Measurements from ENCODE around the gene F10.
"Not testable (repeated sequence)": the region's sequence is repeated elsewhere in the genome, so short reads cannot be mapped to it uniquely, and the experiment has no call there.

F10 gene

GRCh38 chr13:113122550-113123225 is at the start of gene F10:
TSS of gene F10 (plus strand) at chr13:113122799. CDS start at chr13:113122856, 57 bp downstream.
- FAIRE-seq (no peak), DNase-seq (ENCODE audit: low spot score) (no peak)

- DNase-seq (ENCODE audit: low spot score), result no peak
- no peak for FAIRE-seq
Observed at GRCh38 chr13:113073942-113074341, 48.7 kb upstream of the F10 start.

- no peak for DNase-seq (ENCODE audit: low spot score)
- FAIRE-seq, result no peak
Observed at GRCh38 chr13:113074401-113074800, 48.2 kb upstream of the F10 start.

GRCh38 chr13:113074876-113075275 is 47.7 kb upstream of the F10 start:
- FAIRE-seq (no peak), DNase-seq (ENCODE audit: low spot score) (no peak)

GRCh38 chr13:113075711-113076110 is 46.9 kb upstream of the F10 start:
- no peak for DNase-seq (ENCODE audit: low spot score)
- no peak for FAIRE-seq

- no peak for DNase-seq (ENCODE audit: low spot score)
- FAIRE-seq, result no peak
Observed at GRCh38 chr13:113076681-113077401, 45.8 kb upstream of the F10 start.

GRCh38 chr13:113077566-113077952 is 45.0 kb upstream of the F10 start:
- FAIRE-seq (no peak), DNase-seq (ENCODE audit: low spot score) (no peak)

- no peak for DNase-seq (ENCODE audit: low spot score)
- FAIRE-seq, result no peak
Observed at GRCh38 chr13:113077953-113078901, 44.4 kb upstream of the F10 start.

- FAIRE-seq, result no peak
- no peak for DNase-seq (ENCODE audit: low spot score)
Observed at GRCh38 chr13:113078902-113079780, 43.5 kb upstream of the F10 start.

- DNase-seq (ENCODE audit: low spot score); FAIRE-seq: not testable (repeated sequence)
Observed at GRCh38 chr13:113079781-113080080, 42.9 kb upstream of the F10 start.

- FAIRE-seq (no peak), DNase-seq (ENCODE audit: low spot score) (no peak)
Observed at GRCh38 chr13:113080361-113080831, 42.2 kb upstream of the F10 start.

- FAIRE-seq (no peak), DNase-seq (ENCODE audit: low spot score) (no peak)
Observed at GRCh38 chr13:113080901-113081521, 41.6 kb upstream of the F10 start.

GRCh38 chr13:113082198-113083021 is 40.2 kb upstream of the F10 start:
- FAIRE-seq (no peak), DNase-seq (ENCODE audit: low spot score) (no peak)

GRCh38 chr13:113083022-113083373 is 39.6 kb upstream of the F10 start:
- no peak for FAIRE-seq
- DNase-seq (ENCODE audit: low spot score), result no peak

GRCh38 chr13:113083402-113084061 is 39.1 kb upstream of the F10 start:
- DNase-seq (ENCODE audit: low spot score) (no peak), FAIRE-seq (no peak)

- FAIRE-seq (no peak), DNase-seq (ENCODE audit: low spot score) (no peak)
Observed at GRCh38 chr13:113084094-113084942, 38.3 kb upstream of the F10 start.

- no peak for FAIRE-seq
- no peak for DNase-seq (ENCODE audit: low spot score)
Observed at GRCh38 chr13:113084943-113085540, 37.6 kb upstream of the F10 start.
